Measurements from ENCODE around the gene AGK. TPM values are rescaled to one million over a fixed set of nuclear protein-coding genes. Genes with fewer than 3 reads are reported as not detected.
A peak's percentile ranks its signal among the peaks of the same experiment; 100 is the strongest.

The AGK gene
- total RNA-seq, 5 donors from 2014 or later (not counting 1 experiment from before 2014, with no cell fraction given): 22.1 to 39.7 (median 28.8) TPM

- peaks cover 0 to 3% of the 10 kb centered on the region in 2 experiments for H3K4me1 ChIP-seq (ENCODE audit: control insufficient read depth in 1 of 2, extremely low read depth in 1 of 2, insufficient read depth in 2 of 2, low read length in 2 of 2)
- Mint-ChIP-seq H3K4me3 (no peak overlapping the region), H3K9me3 (no peaks in the 10 kb centered on the region), H3K36me3 (no peaks in the 10 kb centered on the region), H3K4me1 (no peaks in the 10 kb centered on the region), H3K27me3 (peaks cover 27 to 36% of the 10 kb centered on the region in 2 donors), H3K27ac (no peak overlapping the region)
- H3K9me3 ChIP-seq: no peaks in the 10 kb centered on the region
- no peak overlapping the region for H3K4me3 ChIP-seq (ENCODE audit: control insufficient read depth in 1 of 2, extremely low read depth in 1 of 2, low read length in 1 of 2)
- DNase-seq: peak in 33 of 35 experiments; percentile 11 to 85 (median 48)
- ATAC-seq (replicated peaks in 1 of 4): peak; percentile 40 to 55 (median 50)
- CTCF ChIA-PET: interaction anchor here (0.5 to 2.5 kb wide), 13 partner anchors 9 to 1041 kb away, joined by 3 to 7 read pairs (median 3); no protein-coding TSS in a partner anchor
- no peak overlapping the region for H3K27ac ChIP-seq (ENCODE audit: low read length)
- peaks cover 0 to 14% of the 10 kb centered on the region in 2 experiments for H3K27me3 ChIP-seq (replicated peaks in 1 of 2; ENCODE audit: control insufficient read depth in 2 of 2, extremely low read depth in 1 of 2, insufficient read depth in 2 of 2, low read length in 1 of 2)
- POLR2A ChIA-PET: no interaction called here
- no peaks in the 10 kb centered on the region for H3K36me3 ChIP-seq (ENCODE audit: control insufficient read depth in 2 of 2, extremely low read depth in 1 of 2, insufficient read depth in 1 of 2, low read length in 1 of 2)
- 14% methylated on average over 3 of the region's 11 CpGs for WGBS (ENCODE audit: insufficient coverage)
Measured at GRCh38 chr7:141533149-141533949, 17.9 kb upstream of the AGK start.

- DNase-seq: no peak
- no peak for ATAC-seq (replicated peaks in 1 of 4)
- H3K27ac ChIP-seq (ENCODE audit: low read length): no peak overlapping the region
- 61% methylated on average over 2 of the region's 9 CpGs for WGBS (ENCODE audit: insufficient coverage)
- H3K27ac Mint-ChIP-seq: no peak overlapping the region
- H3K36me3 ChIP-seq (ENCODE audit: control insufficient read depth in 2 of 2, extremely low read depth in 1 of 2, insufficient read depth in 1 of 2, low read length in 1 of 2): no peaks in the 10 kb centered on the region
- no peak overlapping the region for H3K4me3 Mint-ChIP-seq
- ChIA-PET CTCF (interaction anchor here (0.7 to 2.5 kb wide), 5 partner anchors 10 to 1019 kb away, joined by 3 to 7 read pairs (median 3); no protein-coding TSS in a partner anchor), POLR2A (no interaction called here)
- no peaks in the 10 kb centered on the region for H3K9me3 Mint-ChIP-seq
- H3K9me3 ChIP-seq: no peaks in the 10 kb centered on the region
- no peaks in the 10 kb centered on the region for H3K36me3 Mint-ChIP-seq
- peaks cover 27 to 34% of the 10 kb centered on the region in 2 donors for H3K27me3 Mint-ChIP-seq
- peaks cover 2 to 11% of the 10 kb centered on the region in 2 experiments for H3K27me3 ChIP-seq (replicated peaks in 1 of 2; ENCODE audit: control insufficient read depth in 2 of 2, extremely low read depth in 1 of 2, insufficient read depth in 2 of 2, low read length in 1 of 2)
- peaks cover 0 to 3% of the 10 kb centered on the region in 2 experiments for H3K4me1 ChIP-seq (ENCODE audit: control insufficient read depth in 1 of 2, extremely low read depth in 1 of 2, insufficient read depth in 2 of 2, low read length in 2 of 2)
- H3K4me1 Mint-ChIP-seq: no peaks in the 10 kb centered on the region
- no peak overlapping the region for H3K4me3 ChIP-seq (ENCODE audit: control insufficient read depth in 1 of 2, extremely low read depth in 1 of 2, low read length in 1 of 2)
Measured at GRCh38 chr7:141534757-141535737, 16.2 kb upstream of the AGK start.

DNA sequence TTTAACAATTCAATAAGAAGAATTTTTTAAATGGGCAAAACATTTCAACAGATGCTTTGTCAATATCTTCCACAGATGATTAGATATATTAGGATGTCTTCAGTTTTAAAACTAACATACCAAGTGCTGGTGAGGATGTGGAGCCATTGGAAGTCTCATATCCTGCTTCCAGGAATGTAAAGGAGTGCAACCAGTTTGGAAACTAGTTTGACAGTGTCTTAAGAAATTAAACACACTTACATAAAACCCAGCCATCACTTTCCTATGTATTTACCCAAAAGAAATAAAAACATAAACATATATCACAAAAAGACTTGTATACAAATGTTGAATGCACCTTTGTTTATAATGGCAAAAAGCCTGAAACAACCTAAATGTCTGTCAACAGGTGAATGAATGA lies 13.3 kb upstream of the AGK start:
- H3K4me1 Mint-ChIP-seq: no peaks in the 10 kb centered on the region
- CTCF ChIA-PET: interaction anchor here in 1 of 2 donors (0.7 kb wide), 1 partner anchor 983 kb away, joined by 9 read pairs; no protein-coding TSS in a partner anchor
- H3K4me3 Mint-ChIP-seq: no peak overlapping the region
- DNase-seq (no peak), ATAC-seq (replicated peaks in 1 of 4) (no peak)
- peaks cover 27 to 30% of the 10 kb centered on the region in 2 donors for H3K27me3 Mint-ChIP-seq
- Histone ChIP-seq H3K27ac (ENCODE audit: low read length) (no peak overlapping the region), H3K27me3 (replicated peaks in 1 of 2; ENCODE audit: control insufficient read depth in 2 of 2, extremely low read depth in 1 of 2, insufficient read depth in 2 of 2, low read length in 1 of 2) (peaks cover 2 to 9% of the 10 kb centered on the region in 2 experiments), H3K4me1 (ENCODE audit: control insufficient read depth in 1 of 2, extremely low read depth in 1 of 2, insufficient read depth in 2 of 2, low read length in 2 of 2) (peaks cover 0 to 3% of the 10 kb centered on the region in 2 experiments), H3K9me3 (no peaks in the 10 kb centered on the region), H3K4me3 (ENCODE audit: control insufficient read depth in 1 of 2, extremely low read depth in 1 of 2, low read length in 1 of 2) (no peak overlapping the region), H3K36me3 (ENCODE audit: control insufficient read depth in 2 of 2, extremely low read depth in 1 of 2, insufficient read depth in 1 of 2, low read length in 1 of 2) (no peaks in the 10 kb centered on the region)
- H3K27ac Mint-ChIP-seq: no peak overlapping the region
- POLR2A ChIA-PET: no interaction called here
- no peaks in the 10 kb centered on the region for H3K36me3 Mint-ChIP-seq
- no peaks in the 10 kb centered on the region for H3K9me3 Mint-ChIP-seq

GRCh38 chr7:141541375-141541774 lies 9.8 kb upstream of the AGK start:
- ChIA-PET CTCF (interaction anchor here in 1 of 2 donors (1.2 kb wide), 1 partner anchor 9 kb away, joined by 4 read pairs; no protein-coding TSS in a partner anchor), POLR2A (no interaction called here)
- Mint-ChIP-seq H3K4me1 (no peaks in the 10 kb centered on the region), H3K27ac (no peak overlapping the region), H3K4me3 (no peak overlapping the region), H3K36me3 (no peaks in the 10 kb centered on the region), H3K27me3 (peaks cover 12 to 14% of the 10 kb centered on the region in 2 donors), H3K9me3 (no peaks in the 10 kb centered on the region)
- Histone ChIP-seq H3K27ac (ENCODE audit: low read length) (no peak overlapping the region), H3K27me3 (replicated peaks in 1 of 2; ENCODE audit: control insufficient read depth in 2 of 2, extremely low read depth in 1 of 2, insufficient read depth in 2 of 2, low read length in 1 of 2) (peaks cover 2 to 4% of the 10 kb centered on the region in 2 experiments), H3K4me3 (ENCODE audit: control insufficient read depth in 1 of 2, extremely low read depth in 1 of 2, low read length in 1 of 2) (no peak overlapping the region), H3K9me3 (no peaks in the 10 kb centered on the region), H3K4me1 (ENCODE audit: control insufficient read depth in 1 of 2, extremely low read depth in 1 of 2, insufficient read depth in 2 of 2, low read length in 2 of 2) (no peaks in the 10 kb centered on the region), H3K36me3 (ENCODE audit: control insufficient read depth in 2 of 2, extremely low read depth in 1 of 2, insufficient read depth in 1 of 2, low read length in 1 of 2) (no peaks in the 10 kb centered on the region)
- DNase-seq (no peak), ATAC-seq (replicated peaks in 1 of 4) (no peak)
- WGBS (ENCODE audit: insufficient coverage): 80% methylated on average over 2 of the region's 2 CpGs

DNA sequence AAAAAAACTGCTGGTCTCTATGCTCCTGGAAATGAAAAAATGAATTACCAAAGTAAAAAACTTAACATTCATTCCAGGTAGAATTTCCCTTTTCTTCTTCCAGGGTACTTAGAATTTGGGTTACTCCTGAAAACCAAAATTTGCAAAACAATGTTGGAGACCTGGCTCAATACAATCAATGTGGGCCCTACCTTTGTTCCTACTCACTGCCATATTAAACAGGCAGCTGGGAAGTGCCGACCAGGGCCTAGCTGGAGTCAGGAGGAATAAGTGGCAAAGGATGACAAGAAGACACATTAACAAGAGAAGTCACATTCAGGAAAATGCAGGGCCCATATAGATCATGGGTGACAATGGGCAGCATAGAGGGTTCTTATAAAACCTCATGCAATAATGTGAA lies 6.4 kb upstream of the AGK start:
- no peak for ATAC-seq (replicated peaks in 1 of 4)
- no peaks in the 10 kb centered on the region for H3K36me3 Mint-ChIP-seq
- no CpG with 5 or more reads among the region's 1 CpG for WGBS (ENCODE audit: insufficient coverage)
- Histone ChIP-seq H3K4me3 (ENCODE audit: control insufficient read depth in 1 of 2, extremely low read depth in 1 of 2, low read length in 1 of 2) (no peak overlapping the region), H3K9me3 (no peaks in the 10 kb centered on the region), H3K27ac (ENCODE audit: low read length) (no peak overlapping the region), H3K4me1 (ENCODE audit: control insufficient read depth in 1 of 2, extremely low read depth in 1 of 2, insufficient read depth in 2 of 2, low read length in 2 of 2) (no peaks in the 10 kb centered on the region), H3K36me3 (ENCODE audit: control insufficient read depth in 2 of 2, extremely low read depth in 1 of 2, insufficient read depth in 1 of 2, low read length in 1 of 2) (no peaks in the 10 kb centered on the region), H3K27me3 (replicated peaks in 1 of 2; ENCODE audit: control insufficient read depth in 2 of 2, extremely low read depth in 1 of 2, insufficient read depth in 2 of 2, low read length in 1 of 2) (peaks cover 0 to 3% of the 10 kb centered on the region in 2 experiments)
- no peak overlapping the region for H3K4me3 Mint-ChIP-seq
- no peaks in the 10 kb centered on the region for H3K4me1 Mint-ChIP-seq
- no peak for DNase-seq
- CTCF ChIA-PET: no interaction called here
- POLR2A ChIA-PET: no interaction called here
- H3K27ac Mint-ChIP-seq: no peak overlapping the region
- H3K27me3 Mint-ChIP-seq: peaks cover 3 to 5% of the 10 kb centered on the region in 2 donors
- no peaks in the 10 kb centered on the region for H3K9me3 Mint-ChIP-seq

GRCh38 chr7:141549582-141549981 lies 1.6 kb upstream of the AGK start:
- no peak overlapping the region for H3K27ac Mint-ChIP-seq
- no peak for DNase-seq
- no peaks in the 10 kb centered on the region for H3K27me3 ChIP-seq (replicated peaks in 1 of 2; ENCODE audit: control insufficient read depth in 2 of 2, extremely low read depth in 1 of 2, insufficient read depth in 2 of 2, low read length in 1 of 2)
- H3K4me1 Mint-ChIP-seq: peaks cover 28 to 30% (median 29%) of the 10 kb centered on the region in 3 donors
- H3K36me3 Mint-ChIP-seq: peaks cover 3% of the 10 kb centered on the region
- no peaks in the 10 kb centered on the region for H3K36me3 ChIP-seq (ENCODE audit: control insufficient read depth in 2 of 2, extremely low read depth in 1 of 2, insufficient read depth in 1 of 2, low read length in 1 of 2)
- WGBS (ENCODE audit: insufficient coverage): no CpG with 5 or more reads among the region's 2 CpGs
- H3K27ac ChIP-seq (ENCODE audit: low read length): no peak overlapping the region
- ATAC-seq (replicated peaks in 1 of 4): no peak
- H3K27me3 Mint-ChIP-seq: no peaks in the 10 kb centered on the region
- H3K4me3 ChIP-seq (ENCODE audit: control insufficient read depth in 1 of 2, extremely low read depth in 1 of 2, low read length in 1 of 2): no peak overlapping the region
- H3K9me3 Mint-ChIP-seq: no peaks in the 10 kb centered on the region
- H3K9me3 ChIP-seq: no peaks in the 10 kb centered on the region
- peak overlapping the region in 2 of 3 donors; percentile 80 to 87 for H3K4me3 Mint-ChIP-seq
- ChIA-PET POLR2A (no interaction called here), CTCF (interaction anchor here in 1 of 2 donors (1.1 kb wide), 1 partner anchor 15 kb away, joined by 3 read pairs; no protein-coding TSS in a partner anchor)
- H3K4me1 ChIP-seq (ENCODE audit: control insufficient read depth in 1 of 2, extremely low read depth in 1 of 2, insufficient read depth in 2 of 2, low read length in 2 of 2): peaks cover 5 to 18% of the 10 kb centered on the region in 2 experiments

Data from T-cell (primary cell).